Measurements from ENCODE around the gene RNF150.

The RNF150 gene

DNA sequence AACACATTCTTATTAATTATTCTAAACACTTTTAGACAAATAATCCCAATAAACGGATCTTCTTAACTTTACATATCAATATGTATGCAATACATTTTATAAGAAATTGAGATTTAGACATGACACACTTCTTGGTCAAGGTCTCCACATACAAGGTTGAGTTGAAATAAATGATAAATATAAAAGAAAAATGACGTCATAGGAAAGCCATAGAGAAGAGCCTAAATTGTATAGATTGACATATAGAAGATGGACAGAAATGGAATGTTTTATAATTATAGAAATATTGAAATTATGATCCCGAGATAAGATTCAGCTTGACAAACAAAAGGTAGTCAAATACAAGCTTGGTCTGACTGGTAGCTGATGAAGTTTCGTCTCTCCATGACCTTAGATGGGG is 87.4 kb downstream of the RNF150 start:
- H3K27me3 ChIP-seq: no peaks in the 10 kb centered on the region
- H3K4me1 ChIP-seq (ENCODE audit: control insufficient read depth in 1 of 2, insufficient read depth in 1 of 2, low read depth in 1 of 2, low read length in 1 of 2): no peaks in the 10 kb centered on the region
- no peak overlapping the region for H3K27ac ChIP-seq
- TF ChIP-seq, protein P1, sequence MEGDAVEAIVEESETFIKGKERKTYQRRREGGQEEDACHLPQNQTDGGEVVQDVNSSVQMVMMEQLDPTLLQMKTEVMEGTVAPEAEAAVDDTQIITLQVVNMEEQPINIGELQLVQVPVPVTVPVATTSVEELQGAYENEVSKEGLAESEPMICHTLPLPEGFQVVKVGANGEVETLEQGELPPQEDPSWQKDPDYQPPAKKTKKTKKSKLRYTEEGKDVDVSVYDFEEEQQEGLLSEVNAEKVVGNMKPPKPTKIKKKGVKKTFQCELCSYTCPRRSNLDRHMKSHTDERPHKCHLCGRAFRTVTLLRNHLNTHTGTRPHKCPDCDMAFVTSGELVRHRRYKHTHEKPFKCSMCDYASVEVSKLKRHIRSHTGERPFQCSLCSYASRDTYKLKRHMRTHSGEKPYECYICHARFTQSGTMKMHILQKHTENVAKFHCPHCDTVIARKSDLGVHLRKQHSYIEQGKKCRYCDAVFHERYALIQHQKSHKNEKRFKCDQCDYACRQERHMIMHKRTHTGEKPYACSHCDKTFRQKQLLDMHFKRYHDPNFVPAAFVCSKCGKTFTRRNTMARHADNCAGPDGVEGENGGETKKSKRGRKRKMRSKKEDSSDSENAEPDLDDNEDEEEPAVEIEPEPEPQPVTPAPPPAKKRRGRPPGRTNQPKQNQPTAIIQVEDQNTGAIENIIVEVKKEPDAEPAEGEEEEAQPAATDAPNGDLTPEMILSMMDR (IDR thresholded peaks at IDR 0.05): no peak
- no peaks in the 10 kb centered on the region for H3K9me3 ChIP-seq
- no peak overlapping the region for H3K4me3 ChIP-seq (ENCODE audit: low read depth in 1 of 2, low read length in 1 of 2)
- H3K36me3 ChIP-seq: no peaks in the 10 kb centered on the region

DNA sequence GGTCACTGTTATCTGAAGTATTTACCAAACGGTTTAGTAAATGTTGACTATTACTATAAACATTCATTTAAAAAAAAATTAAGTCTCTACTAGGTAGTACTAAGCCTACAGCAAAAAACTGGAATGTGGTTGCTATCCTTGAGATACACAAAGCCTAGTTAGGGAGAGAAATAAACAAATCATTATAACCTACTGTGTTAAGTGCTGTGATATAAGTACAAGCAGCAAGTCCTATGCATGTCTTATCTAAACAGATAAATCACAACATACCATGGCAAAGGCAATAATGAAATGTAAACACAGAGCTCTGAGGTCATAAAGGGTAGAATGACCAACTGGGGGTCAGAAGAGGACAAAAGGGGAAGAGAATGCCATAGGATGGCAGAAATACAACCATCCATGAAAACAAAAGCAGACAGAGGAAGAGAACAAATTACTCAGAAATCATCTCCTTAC is 92.2 kb downstream of the RNF150 start:
- TF ChIP-seq, protein P1 (IDR thresholded peaks at IDR 0.05): no peak
- H3K36me3 ChIP-seq: no peaks in the 10 kb centered on the region
- no peaks in the 10 kb centered on the region for H3K9me3 ChIP-seq

DNA sequence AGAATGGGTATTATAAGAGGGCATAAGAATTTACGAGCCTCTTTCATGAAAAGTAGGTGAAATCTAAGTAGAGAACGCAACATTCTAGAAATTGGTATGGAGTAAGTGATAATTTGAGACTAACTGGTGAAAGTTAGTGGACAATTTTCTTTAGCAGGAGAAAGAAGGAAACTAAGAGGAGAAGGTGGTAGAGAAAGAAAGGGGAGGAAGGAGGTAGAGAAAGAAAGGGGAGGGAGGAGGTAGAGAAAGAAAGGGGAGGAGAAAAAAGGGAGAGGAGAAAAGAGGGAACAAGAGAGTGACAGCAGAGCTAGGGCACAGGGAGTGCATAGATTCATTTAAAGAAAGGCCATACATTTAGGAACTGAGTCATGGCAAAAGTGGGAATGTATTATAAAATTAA is 94.1 kb downstream of the RNF150 start:
- Histone ChIP-seq H3K36me3 (no peaks in the 10 kb centered on the region), H3K9me3 (no peaks in the 10 kb centered on the region), H3K27me3 (no peaks in the 10 kb centered on the region), H3K27ac (no peak overlapping the region), H3K4me1 (ENCODE audit: control insufficient read depth in 1 of 2, insufficient read depth in 1 of 2, low read depth in 1 of 2, low read length in 1 of 2) (no peaks in the 10 kb centered on the region), H3K4me3 (ENCODE audit: low read depth in 1 of 2, low read length in 1 of 2) (no peak overlapping the region)
- TF ChIP-seq, protein P1 (IDR thresholded peaks at IDR 0.05): no peak

More for the DNA sequence above, 92.2 kb downstream of the RNF150 start:
- Histone ChIP-seq H3K27ac (no peak overlapping the region), H3K4me3 (ENCODE audit: low read depth in 1 of 2, low read length in 1 of 2) (no peak overlapping the region), H3K4me1 (ENCODE audit: control insufficient read depth in 1 of 2, insufficient read depth in 1 of 2, low read depth in 1 of 2, low read length in 1 of 2) (no peaks in the 10 kb centered on the region), H3K27me3 (no peaks in the 10 kb centered on the region)

DNA sequence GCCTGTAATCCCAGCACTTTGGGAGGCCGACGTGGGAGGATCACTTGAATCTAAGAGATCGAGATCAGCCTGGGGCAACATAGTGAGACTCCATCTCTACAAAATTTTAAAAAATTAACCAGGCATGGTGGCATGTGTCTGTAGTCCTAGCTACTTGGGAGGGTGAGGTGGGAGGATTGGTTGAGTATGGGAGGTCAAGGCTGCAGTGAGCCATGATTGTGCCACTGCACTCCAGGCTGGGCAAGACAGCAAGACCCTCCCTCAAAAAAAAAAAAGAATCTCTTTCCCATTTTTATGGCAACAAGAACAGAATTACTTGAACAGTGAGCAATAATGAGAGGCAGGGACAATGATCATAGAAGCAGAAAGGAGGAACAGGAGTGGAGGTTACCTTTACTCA is 94.8 kb downstream of the RNF150 start:
- TF ChIP-seq, protein P1 (IDR thresholded peaks at IDR 0.05): no peak
- Histone ChIP-seq H3K4me3 (ENCODE audit: low read depth in 1 of 2, low read length in 1 of 2) (no peak overlapping the region), H3K27ac (no peak overlapping the region), H3K4me1 (ENCODE audit: control insufficient read depth in 1 of 2, insufficient read depth in 1 of 2, low read depth in 1 of 2, low read length in 1 of 2) (no peaks in the 10 kb centered on the region), H3K9me3 (no peaks in the 10 kb centered on the region), H3K27me3 (no peaks in the 10 kb centered on the region), H3K36me3 (no peaks in the 10 kb centered on the region)

DNA sequence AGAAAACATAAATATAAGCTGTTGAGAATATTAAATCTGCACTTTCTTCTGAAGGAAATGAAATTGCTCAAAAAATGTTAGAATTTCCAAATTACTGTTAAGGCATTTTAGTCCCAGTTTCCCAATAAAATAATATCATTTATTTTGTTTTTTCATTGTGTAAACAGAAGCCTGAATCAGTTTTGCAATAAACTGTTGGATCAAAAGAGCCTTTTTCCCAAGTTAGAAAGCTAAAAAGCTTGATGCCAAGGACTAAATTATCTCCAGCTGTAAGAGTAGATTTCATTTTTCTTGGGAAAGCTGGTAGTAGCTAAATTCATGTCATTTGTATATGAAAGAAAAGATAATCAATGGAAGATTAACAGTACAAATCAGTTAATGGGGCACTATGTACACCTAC is 95.8 kb downstream of the RNF150 start:
- no peak overlapping the region for H3K4me3 ChIP-seq (ENCODE audit: low read depth in 1 of 2, low read length in 1 of 2)
- no peaks in the 10 kb centered on the region for H3K27me3 ChIP-seq
- TF ChIP-seq, protein P1 (IDR thresholded peaks at IDR 0.05): no peak
- no peaks in the 10 kb centered on the region for H3K9me3 ChIP-seq
- no peak overlapping the region for H3K27ac ChIP-seq
- no peaks in the 10 kb centered on the region for H3K36me3 ChIP-seq
- H3K4me1 ChIP-seq (ENCODE audit: control insufficient read depth in 1 of 2, insufficient read depth in 1 of 2, low read depth in 1 of 2, low read length in 1 of 2): no peaks in the 10 kb centered on the region

DNA sequence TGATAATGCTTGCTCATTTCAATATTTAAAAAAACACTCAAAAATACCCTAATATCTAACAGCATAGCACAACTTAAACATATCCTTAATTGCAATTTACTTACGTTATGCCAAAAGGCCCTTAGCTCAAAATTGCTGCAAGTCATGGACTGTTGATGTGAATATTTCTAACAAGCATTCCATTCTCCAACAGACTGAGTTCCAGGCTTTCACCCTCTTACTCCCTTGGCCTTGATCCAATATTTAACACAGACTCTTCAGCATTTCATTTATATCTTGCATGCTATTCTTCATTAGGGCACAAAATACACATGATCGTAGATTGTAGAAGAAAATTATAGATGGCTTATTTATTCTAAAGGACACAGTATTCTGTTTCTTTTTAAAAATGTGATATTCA is 96.5 kb downstream of the RNF150 start:
- Histone ChIP-seq H3K36me3 (no peaks in the 10 kb centered on the region), H3K27ac (no peak overlapping the region), H3K4me3 (ENCODE audit: low read depth in 1 of 2, low read length in 1 of 2) (no peak overlapping the region), H3K9me3 (no peaks in the 10 kb centered on the region), H3K27me3 (no peaks in the 10 kb centered on the region), H3K4me1 (ENCODE audit: control insufficient read depth in 1 of 2, insufficient read depth in 1 of 2, low read depth in 1 of 2, low read length in 1 of 2) (no peaks in the 10 kb centered on the region)
- TF ChIP-seq, protein P1 (IDR thresholded peaks at IDR 0.05): no peak
